GM18526 (cell line): Measurements from ENCODE around the gene MORN5.

ENCODE experiments used
- POLR2A ChIP-seq: IDR thresholded peaks from 3 replicates; pipeline ENCODE4 v1.6.1; 2011; ENCODE audit not compliant: insufficient read length; ENCODE audit errors: extremely low read depth

The MORN5 gene

GRCh38 chr9:122133263-122133983 is 26.3 kb upstream of the MORN5 start:
- TF ChIP-seq POLR2A, result no peak

DNA sequence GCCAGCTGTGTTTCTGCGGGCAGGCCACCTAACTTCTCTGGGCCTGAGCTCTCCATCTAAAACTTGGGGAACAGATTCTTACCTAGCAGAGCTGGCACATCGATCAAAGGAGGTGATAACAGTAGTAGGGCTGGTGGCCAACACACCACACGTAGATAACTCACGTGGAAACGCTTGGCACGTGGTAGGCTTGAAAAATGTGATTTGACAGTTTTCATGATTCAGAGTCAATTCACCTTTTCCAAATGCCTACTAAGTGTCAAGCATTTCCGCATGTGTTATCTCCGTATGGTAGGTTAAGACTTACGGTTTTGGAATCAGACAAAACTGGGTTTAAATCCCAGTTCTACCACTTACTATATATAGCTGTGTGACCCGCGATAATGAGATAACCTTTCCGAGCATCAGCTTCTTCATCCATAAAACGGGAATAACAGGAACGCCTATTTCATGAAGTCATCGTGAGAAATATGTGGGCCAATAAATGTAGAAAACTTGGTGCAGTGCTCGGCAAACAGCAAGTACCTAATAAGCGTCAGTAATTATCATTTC is 25.6 kb upstream of the MORN5 start:
- TF ChIP-seq POLR2A, result no peak

DNA sequence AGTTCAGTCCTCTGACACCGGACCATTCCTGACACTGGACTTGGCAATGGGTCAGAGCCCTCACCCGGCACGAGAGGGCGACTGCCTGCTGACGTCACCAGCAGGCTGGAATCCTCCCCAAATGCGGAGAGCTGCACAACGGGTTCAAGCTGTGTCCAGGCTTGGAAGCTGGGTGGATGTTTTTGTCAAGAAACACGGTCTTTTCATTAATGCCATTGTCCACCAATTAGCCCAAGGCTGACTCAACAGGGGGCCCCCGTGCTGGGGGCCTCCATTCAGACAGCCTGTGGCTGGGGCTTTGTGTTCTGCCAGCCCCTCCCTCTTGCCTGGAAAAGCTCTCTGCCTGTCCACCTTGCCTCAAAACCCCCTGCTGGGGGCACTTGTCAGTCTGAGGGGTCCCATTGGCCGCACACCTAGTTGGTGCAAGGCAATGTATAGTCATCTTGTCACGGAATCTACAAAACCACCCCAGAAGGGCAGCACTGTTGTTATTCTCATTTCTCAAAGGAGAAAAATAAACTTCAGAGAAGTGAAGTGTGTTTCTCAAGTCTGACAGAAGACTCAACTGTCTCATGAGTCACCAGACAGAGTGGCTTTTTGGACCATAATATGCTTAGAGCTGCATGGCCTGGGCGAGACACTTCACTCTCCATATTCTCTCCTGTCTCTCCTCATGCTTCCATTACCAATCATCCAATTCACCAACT is 24.7 kb upstream of the MORN5 start:
- TF ChIP-seq POLR2A, result no peak

DNA sequence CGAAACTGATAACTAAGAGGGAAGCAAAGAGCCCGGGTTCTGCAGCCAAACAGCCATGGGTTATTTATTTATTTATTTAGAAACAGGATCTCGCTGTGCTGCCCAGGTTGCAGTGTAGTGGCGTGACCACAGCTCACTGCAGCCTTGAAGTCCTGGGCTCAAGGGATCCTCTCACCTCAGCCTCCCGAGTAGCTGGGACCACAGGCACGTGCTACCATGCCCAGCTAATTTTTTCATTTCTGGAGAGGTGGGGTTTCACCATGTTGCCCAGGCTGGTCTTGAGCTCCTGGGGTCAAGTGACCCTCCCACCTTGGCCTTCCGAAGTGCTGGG is 24.2 kb upstream of the MORN5 start:
- TF ChIP-seq POLR2A, result no peak

DNA sequence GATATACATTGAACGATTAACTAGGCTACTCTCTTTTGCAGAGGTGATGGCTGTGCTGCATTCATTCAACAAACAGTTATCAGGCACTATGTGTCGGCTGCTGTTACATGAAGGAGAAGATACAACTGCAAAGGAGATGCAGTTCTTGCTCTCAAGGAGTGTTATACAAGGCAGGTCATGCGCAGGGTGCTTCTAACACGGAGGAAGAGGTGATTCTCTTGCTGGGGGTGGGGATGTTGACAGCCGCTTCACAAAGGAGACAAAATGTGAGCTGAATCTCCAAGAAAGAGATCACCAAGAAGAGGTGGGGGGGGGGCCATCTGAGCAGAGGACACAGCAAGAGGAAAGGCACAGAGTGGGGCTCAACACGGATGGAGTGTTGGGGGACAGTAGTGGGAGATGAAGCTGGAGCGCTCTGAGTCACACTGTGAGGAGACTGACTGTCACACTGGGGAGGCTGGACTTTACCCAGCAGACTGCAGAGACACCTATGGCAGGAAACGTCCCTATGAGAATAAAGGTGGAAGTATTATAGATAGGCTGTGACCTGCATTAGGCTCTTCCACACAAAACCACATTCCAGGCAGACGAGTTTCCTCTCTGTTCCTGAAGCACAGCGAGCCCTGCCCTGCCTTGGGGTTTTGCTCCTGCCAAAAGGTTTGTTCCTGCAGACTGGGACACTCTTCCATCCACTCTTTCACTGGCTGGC is 21.0 kb upstream of the MORN5 start:
- no peak for TF ChIP-seq POLR2A

DNA sequence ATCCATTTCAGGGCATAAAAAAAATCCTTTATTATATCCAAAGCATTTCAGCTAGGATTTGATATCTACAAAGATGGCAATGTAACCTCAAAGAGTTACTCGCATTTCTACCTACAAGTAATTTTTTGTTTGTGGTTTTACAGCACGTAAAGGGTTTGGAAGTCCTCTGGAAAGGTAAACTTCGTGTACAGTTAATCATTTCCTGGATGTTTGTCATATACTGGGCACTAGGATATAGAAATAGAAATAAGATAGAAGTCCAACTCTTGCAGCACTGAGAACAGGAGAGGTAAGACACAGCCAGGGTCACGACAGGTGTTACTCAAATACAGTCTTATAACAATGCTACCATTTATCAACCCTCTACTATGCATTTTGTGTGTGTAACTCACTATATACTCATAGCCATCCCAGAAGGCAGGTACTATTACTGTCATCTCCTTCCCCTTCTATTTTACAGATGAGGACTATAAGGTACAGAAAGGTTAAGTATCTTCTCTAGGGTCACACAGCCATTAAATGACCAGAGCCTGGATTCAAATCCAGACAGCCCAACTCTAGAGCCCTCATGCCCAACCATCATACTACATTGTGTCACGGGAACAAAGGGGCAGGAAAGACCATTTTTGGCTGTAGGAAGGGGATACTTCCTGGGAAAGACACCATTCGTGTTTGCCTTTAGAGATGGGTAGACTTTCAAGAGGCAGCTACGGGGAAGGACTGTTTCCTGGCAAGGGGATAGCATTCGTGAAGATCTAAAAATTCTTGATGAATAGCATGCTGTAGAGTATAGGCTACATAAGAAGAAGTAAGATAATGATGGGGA is 19.1 kb upstream of the MORN5 start:
- no peak for TF ChIP-seq POLR2A

DNA sequence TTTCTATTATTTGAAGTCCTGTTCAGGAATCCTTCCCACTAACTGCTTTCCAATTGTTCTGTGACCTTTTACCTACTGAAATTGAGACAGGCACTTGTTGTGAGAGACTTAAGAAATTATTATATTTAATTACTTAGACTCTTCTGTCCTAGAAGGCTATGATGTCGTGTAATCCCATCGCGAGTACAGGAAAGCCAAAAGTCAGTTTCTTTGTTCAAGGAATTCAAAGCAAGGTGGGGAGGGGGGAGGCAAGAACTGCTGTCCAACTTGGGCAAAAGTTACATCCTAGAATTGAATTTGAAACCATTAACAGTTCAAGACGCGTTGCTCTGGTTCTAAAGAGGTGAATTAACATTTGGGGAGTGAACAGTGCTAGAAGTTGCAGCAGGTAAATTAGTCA is 18.0 kb upstream of the MORN5 start:
- TF ChIP-seq POLR2A, result no peak

GRCh38 chr9:122143296-122143695 is 16.4 kb upstream of the MORN5 start:
- no peak for TF ChIP-seq POLR2A

GRCh38 chr9:122143876-122144405 is 15.8 kb upstream of the MORN5 start:
- no peak for TF ChIP-seq POLR2A

- TF ChIP-seq POLR2A, result no peak
These were observed 14.7 kb upstream of the MORN5 start for GRCh38 chr9:122144836-122145591.

DNA sequence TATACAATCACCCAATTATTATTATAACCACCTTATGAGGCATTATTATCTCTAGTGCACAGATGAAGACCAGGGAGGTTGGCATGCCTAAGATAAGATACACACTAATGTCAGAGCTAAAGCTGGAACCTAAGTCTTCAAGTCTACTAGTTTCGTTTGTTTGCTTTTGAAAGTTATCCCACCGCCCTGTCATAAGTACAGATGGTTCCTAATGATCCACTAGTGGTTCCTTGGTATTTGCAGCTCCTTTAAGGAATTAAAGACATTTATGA is 14.2 kb upstream of the MORN5 start:
- no peak for TF ChIP-seq POLR2A

DNA sequence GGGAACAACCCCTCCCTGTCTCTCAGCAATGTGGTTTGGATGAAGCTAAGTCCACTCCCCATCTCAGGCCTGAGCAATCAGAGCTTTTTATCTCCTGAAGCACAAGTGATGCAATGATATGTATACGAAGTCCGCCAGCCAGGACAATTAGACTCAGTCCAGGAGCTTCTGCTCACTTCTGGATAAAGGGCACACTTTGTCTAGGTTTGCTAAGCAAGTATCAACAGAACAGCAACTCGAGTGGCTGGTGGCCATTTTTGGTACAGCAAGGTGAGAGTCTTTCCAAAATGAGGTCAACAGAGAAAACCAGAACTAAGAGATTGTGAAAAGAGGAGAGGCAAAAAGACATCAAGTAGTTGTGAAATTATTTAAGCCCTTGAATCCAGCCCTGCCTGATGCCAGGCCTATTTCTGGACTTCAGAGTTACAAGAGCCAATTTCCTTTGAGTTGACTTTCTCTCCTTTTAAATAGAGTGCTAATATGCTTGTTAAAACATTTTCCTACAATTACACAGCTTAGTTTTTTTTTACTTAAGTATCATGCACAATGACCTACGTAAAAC is 8.4 kb upstream of the MORN5 start:
- no peak for TF ChIP-seq POLR2A

DNA sequence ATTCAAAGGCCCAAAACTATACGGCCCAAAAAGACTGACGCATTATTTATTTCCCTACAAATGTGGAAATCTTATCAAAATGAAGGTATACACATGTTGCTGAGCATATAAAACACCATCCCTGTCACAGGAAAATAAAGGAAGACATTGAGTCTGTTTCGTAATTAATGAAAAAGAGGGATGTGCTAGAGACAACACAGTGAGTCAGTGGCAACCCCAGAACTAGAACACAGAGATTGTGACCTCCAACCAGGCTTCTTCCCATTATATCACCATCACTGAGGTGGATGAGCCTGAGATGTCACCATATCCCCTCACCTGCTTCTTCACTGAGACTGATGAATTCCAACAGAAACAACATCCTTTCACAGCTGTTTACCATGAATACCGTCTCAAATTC is 3.9 kb upstream of the MORN5 start:
- no peak for TF ChIP-seq POLR2A

DNA sequence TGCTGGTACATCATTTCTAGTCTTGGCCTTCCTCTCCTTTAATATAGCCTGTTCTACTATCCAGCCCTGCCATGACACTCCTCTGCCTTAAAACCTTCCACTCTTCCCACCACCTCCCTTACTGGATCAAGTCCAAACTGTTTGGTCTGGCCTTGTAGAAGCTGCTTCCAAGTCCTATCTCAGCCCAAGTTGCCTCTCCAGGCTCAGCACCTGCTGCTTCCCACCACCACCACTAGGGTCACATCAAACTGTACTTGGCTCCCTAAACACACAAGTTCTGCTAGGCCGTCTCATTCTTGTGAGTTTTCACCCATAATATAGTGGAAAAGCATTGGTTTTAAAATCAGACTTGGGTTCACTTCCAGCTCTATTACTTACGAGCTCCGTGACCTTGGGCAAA is 1.5 kb upstream of the MORN5 start:
- TF ChIP-seq POLR2A, result no peak
